GM12875 (cell line): ENCODE measurements around the gene CDH4.

Source experiments
- H3K4me3 ChIP-seq: one replicate; pipeline ENCODE4 v1.5.1; 2011; ENCODE audit warnings: low read depth, low read length, control low read depth
- CTCF ChIP-seq: IDR thresholded peaks from 2 replicates; pipeline ENCODE4 v1.5.1; 2011; ENCODE audit warnings: low read depth, mild to moderate bottlenecking, control low read depth, inconsistent platforms, low read length, moderate library complexity, borderline replicate concordance; ENCODE audit not compliant: insufficient read depth

Gene CDH4

GRCh38 chr20:61725966-61726365 is 473.9 kb downstream of the CDH4 start:
- H3K4me3 ChIP-seq = no peak overlapping the region
- no peak for TF ChIP-seq CTCF

GRCh38 chr20:61726979-61727378 is 474.9 kb downstream of the CDH4 start:
- no peak for TF ChIP-seq CTCF
- H3K4me3 ChIP-seq = no peak overlapping the region

- TF ChIP-seq CTCF = no peak
- H3K4me3 ChIP-seq = no peak overlapping the region
These were observed 475.7 kb downstream of the CDH4 start for GRCh38 chr20:61727761-61728160.

GRCh38 chr20:61728326-61728725 is 476.3 kb downstream of the CDH4 start:
- TF ChIP-seq CTCF = no peak

GRCh38 chr20:61728786-61729770 is 477.0 kb downstream of the CDH4 start:
- no peak overlapping the region for H3K4me3 ChIP-seq
- no peak for TF ChIP-seq CTCF

More at GRCh38 chr20:61728326-61728725, 476.3 kb downstream of the CDH4 start:
- no peak overlapping the region for H3K4me3 ChIP-seq

GRCh38 chr20:61730631-61731362 is 478.7 kb downstream of the CDH4 start:
- no peak overlapping the region for H3K4me3 ChIP-seq
- no peak for TF ChIP-seq CTCF
